H1 (cell line): ENCODE data around the gene STAP2. TPM values are rescaled to one million over a fixed set of nuclear protein-coding genes. Genes with fewer than 3 reads are reported as not detected.

Source experiments
- BACH1 ChIP-seq: IDR thresholded peaks from 2 replicates; pipeline ENCODE4 v1.6.1; 2012; ENCODE audit warnings: low read length, improper control_type of control experiment
- BRCA1 ChIP-seq: IDR thresholded peaks from 2 replicates; pipeline ENCODE4 v1.6.1; 2012; ENCODE audit warnings: low read depth, low read length, improper control_type of control experiment
- CHD7 ChIP-seq: fragments of 300-600 bp; sonication (generic); IDR thresholded peaks from 2 replicates; pipeline ENCODE4 v1.7.1; 2012; ENCODE audit warnings: low read length, moderate library complexity, mild to moderate bottlenecking, inconsistent platforms; ENCODE audit not compliant: insufficient replicate concordance
- HDAC2 ChIP-seq, 2 experiments: fragments of 300-600 bp in 1 of 2; sonication (generic) in 1 of 2; IDR thresholded peaks; 2 replicates each; pipeline ENCODE4 v1.6.1; 2011 to 2012; ENCODE audit warnings: low read depth in 2 of 2, low read length in 2 of 2, mild to moderate bottlenecking in 2 of 2, moderate library complexity in 2 of 2, borderline replicate concordance in 1 of 2, inconsistent platforms in 1 of 2
- KDM1A ChIP-seq: fragments of 200-600, 300-600 bp; sonication (generic); IDR thresholded peaks from 2 replicates; pipeline ENCODE4 v1.7.1; 2016; ENCODE audit warnings: mild to moderate bottlenecking, low read length, borderline replicate concordance
- PHF8 ChIP-seq: fragments of 200-600 bp; sonication (generic); conservative IDR thresholded peaks from 2 replicates; pipeline ENCODE4 v1.7.1; 2012; ENCODE audit warnings: low read depth, mild to moderate bottlenecking, inconsistent platforms, low read length, moderate library complexity
- RXRA ChIP-seq: IDR thresholded peaks from 2 replicates; pipeline ENCODE4 v1.6.1; 2011; ENCODE audit warnings: low read depth, mild to moderate bottlenecking, low read length, moderate library complexity; ENCODE audit not compliant: insufficient read depth
- polyA plus RNA-seq, 7 experiments: library from polyadenylated mRNA; depleted of rRNA in 3 of 7; stranded (reverse) in 5 of 7; unstranded in 2 of 7; fragments of >200 nt in 5 of 7; fragments of 200-250 nt in 2 of 7; gene quantifications; 1 replicate in 5 of 7; 2 replicates in 1 of 7; 4 replicates in 1 of 7; pipeline versions ENCODE4 v1.2.1 to v1.2.3, GENCODE V29; 2011 to 2013; ENCODE audit warnings: missing spikeins in 2 of 7, mixed read lengths in 2 of 7
- total RNA-seq: library from RNA; stranded (reverse); fragmentation: NEBNext Ultra II Directional; extraction: Animal tissue kit (Norgen Biotek cat#: 25700); gene quantifications from 2 replicates; pipeline ENCODE4 v1.2.1, GENCODE V29; 2021
- TF ChIP-seq, protein P1 (sequence below): IDR thresholded peaks from 2 replicates; pipeline ENCODE4 v1.6.1; 2011; ENCODE audit warnings: low read depth, mild to moderate bottlenecking, low read length; ENCODE audit not compliant: insufficient read depth

STAP2 gene
- total and polyA plus RNA-seq, 2 of the 8 experiments (the other 6 are each of a cell fraction or from before 2014, with no cell fraction given), result 15.3 to 37.3 TPM

DNA sequence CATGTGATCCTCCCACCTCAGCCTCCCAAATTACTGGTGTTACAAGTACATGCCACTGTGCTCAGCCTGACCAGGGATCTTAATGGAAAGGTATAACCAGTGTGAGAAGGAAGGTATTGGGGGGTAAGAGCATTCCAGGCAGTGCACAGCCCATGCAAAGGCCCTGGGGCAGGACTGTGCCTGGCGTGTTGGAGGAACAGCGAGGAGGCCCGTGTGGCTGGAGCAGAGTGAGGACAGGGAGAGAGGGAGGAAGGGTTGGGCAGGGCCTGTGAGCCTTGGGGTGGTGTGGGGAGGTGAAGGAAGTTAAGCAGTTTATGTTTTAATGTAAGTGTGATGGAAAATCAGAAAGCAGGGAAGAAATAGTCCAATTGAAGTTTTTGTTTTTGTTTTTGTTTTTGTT, 38.0 kb downstream of the STAP2 start (continued):
- TF ChIP-seq CHD7, result no peak
- TF ChIP-seq KDM1A, result peak; percentile 69; the same call in 1 of the 2 replicates
- no peak for TF ChIP-seq BRCA1
- TF ChIP-seq HDAC2 (IDR thresholded peaks at IDR 0.05; ENCODE audit: borderline replicate concordance in 1 of 2, low read depth in 2 of 2, low read length in 2 of 2), result peak in 1 of 2 experiments; percentile 55; a peak in 1 of 4 replicates
- TF ChIP-seq PHF8, result no peak
- no peak for TF ChIP-seq BACH1
- TF ChIP-seq, protein P1, sequence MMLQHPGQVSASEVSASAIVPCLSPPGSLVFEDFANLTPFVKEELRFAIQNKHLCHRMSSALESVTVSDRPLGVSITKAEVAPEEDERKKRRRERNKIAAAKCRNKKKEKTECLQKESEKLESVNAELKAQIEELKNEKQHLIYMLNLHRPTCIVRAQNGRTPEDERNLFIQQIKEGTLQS, result no peak
- TF ChIP-seq RXRA, result no peak
